Right forelimb (tissue), 1 donor: ENCODE data around the gene PRAMEF10.
"Not testable (repeated sequence)": the region's sequence is repeated elsewhere in the genome, so short reads cannot be mapped to it uniquely, and the experiment has no call there.

Experiments used
- DNase-seq: peaks from one replicate; pipeline ENCODE4 v3.0.0-alpha.2; 2018

Gene PRAMEF10

GRCh38 chr1:12898170-12898569, at the start of gene PRAMEF10:
TSS of gene PRAMEF10 (minus strand) at chr1:12898270. CDS start at chr1:12895847, 2,423 bp downstream.
- DNase-seq: not testable (repeated sequence)

DNA sequence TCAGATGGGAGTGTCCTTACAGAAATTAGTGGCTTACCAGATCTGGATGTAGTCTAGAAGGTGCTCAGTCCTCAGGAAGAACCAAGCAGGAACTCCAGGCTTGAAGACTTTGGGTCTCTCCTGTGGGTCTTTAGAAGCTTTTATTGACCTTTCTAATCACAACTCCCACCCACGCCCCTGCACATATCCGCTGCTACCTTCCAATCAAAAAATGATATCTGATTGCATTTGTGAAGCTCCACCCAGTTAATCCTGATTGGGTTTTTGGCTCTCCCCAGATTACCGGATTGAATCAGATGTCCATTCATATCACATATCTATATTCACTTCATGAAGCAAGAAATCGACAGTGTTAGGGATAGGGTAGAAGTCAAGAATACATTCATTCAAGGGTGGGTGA, 49.4 kb upstream of the PRAMEF10 start, which contains the start of gene PRAMEF6:
Gene PRAMEF6 (minus strand): TSS at position 101 of the 400 bp plus-strand sequence. CDS start 5,062 bp downstream, outside the sequence.
- DNase-seq: not testable (repeated sequence)

- not testable (repeated sequence) for DNase-seq
These were observed 26.3 kb upstream of the PRAMEF10 start for GRCh38 chr1:12924368-12924767.

DNA sequence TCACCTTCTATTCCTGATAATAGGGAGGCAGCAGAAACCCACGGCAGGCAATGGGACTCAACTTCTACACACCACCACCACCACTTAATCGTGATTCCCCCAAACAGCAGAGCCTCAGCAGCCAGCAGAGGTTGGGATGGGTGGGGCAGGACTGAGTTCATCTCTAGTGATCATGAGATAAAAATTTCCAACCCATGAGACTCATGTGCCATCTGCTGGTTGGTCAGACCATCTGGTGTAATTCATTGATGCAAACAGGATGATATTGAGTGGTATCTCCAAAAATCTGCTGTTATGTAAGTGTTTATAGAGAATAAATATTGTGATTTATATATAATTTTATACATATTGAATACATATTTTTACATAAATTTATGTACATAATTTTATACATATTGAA, 23.7 kb upstream of the PRAMEF10 start:
- DNase-seq: not testable (repeated sequence)

DNA sequence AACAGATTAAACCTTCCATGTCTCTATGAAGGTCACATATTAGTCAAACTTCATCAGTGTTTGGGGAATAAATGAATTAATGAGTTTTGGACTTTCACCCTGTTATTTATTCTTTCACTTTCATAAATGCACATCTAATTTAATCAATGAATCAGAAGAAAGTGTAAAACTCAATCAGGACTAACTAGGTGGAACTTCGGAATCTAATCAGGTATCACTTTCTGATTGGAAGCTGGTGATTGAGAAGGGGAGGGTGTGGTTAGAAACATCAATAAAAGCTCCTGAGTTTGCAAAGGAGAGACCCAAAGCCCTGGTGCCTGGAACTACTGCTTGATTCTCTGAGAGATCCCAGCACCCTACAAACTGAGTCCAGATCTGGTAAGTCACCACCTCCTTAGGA, 18.2 kb upstream of the PRAMEF10 start, which contains the start of gene PRAMEF7:
Gene PRAMEF7 (plus strand): TSS at position 301 of the 400 bp plus-strand sequence. CDS start 1,083 bp downstream, outside the sequence.
- not testable (repeated sequence) for DNase-seq

DNA sequence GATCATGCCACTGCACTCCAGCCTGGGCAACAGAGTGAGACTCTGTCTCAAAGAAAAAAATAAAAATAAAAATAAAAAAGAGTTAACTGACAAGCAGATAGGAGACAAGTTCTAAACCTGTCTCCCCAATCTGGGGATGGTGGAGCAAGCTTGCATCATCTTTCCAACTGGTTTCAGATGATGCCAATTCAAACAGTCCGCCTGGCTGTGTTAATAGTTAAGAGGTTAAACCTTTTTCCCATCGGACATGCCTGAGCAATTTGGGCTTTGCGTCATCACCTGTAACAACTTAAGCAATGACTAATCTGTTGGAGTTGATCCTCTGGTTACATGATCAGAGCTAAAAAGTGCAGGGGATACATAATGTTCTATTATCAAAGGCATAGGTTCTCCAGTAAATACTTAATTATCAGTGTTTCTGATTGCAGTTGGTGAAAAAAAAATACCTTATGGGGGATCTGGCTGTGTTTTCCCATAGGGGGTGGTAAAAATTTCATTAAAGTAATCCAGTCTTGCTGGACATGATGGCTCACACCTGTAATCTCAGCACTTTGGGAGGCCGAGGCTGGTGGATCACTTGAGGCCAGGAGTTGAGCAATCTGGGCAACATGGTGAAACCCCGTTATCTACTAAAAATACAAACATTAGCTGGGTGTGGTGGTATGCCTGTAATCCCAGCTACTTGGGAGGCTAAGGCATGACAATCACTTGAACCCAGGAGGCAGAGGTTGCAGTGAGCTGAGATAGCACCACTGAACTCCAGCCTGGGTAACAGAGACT, 5.9 kb upstream of the PRAMEF10 start:
- not testable (repeated sequence) for DNase-seq

GRCh38 chr1:12899186-12899585, 1.1 kb upstream of the PRAMEF10 start:
- not testable (repeated sequence) for DNase-seq

GRCh38 chr1:12886101-12886500, 12.0 kb downstream of the PRAMEF10 start, which contains the start of gene PRAMEF4:
TSS of gene PRAMEF4 (minus strand) at chr1:12886201. CDS start at chr1:12883394, 2,807 bp downstream.
- DNase-seq: not testable (repeated sequence)

DNA sequence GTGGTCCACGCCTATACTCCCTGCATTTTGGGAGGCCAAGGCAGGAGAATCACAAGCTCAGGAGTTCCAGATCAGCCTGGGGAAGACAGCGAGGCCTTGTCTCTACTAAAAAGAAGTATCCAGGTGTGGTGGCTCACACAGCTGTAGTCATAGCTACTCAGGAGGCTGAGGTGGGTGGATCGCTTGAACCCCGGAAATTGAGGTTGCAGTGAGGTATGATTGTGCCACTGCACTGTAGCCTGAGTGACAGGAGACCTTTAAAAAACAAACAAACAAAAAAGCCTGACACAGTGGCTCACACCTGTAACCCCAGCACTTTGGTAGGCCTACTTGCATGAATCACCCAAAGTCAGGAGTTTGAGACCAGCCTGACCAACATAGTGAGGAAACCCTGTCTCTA, 19.6 kb downstream of the PRAMEF10 start:
- not testable (repeated sequence) for DNase-seq

- DNase-seq: not testable (repeated sequence)
These were observed 34.8 kb downstream of the PRAMEF10 start for GRCh38 chr1:12863131-12863880.

DNA sequence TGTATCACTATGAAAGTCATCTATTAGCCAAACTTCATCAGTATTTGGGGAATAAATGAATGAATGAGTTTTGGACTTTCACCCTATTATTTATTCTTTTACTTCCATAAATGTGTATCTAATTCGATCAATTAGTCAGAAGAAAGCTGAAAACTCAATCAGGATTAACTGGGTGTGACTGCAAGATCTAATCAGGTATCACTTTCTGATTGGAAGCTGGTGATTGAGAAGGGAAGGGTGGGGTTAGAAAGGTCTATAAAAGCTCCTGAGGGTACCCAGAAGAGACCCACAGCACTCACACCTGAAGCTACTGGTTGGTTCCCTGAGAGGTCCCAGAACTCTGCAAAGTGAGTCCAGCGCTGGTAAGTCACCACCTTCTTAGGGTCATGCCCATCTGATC, 41.3 kb downstream of the PRAMEF10 start, which contains the start of gene PRAMEF2:
Gene PRAMEF2 (plus strand): TSS at position 301 of the 400 bp plus-strand sequence. CDS start 1,924 bp downstream, outside the sequence.
- not testable (repeated sequence) for DNase-seq

- no peak for DNase-seq
These were observed 46.3 kb downstream of the PRAMEF10 start for GRCh38 chr1:12851779-12852178.

GRCh38 chr1:12848620-12849019, 49.5 kb downstream of the PRAMEF10 start, which contains the start of gene HNRNPCL1:
TSS of gene HNRNPCL1 (minus strand) at chr1:12848720. CDS start at chr1:12848289, 431 bp downstream.
- DNase-seq: not testable (repeated sequence)
